Measurements from ENCODE around the gene TMEM233. TPM values are rescaled to one million over a fixed set of nuclear protein-coding genes. Genes with fewer than 3 reads are reported as not detected.

Gene TMEM233
- total RNA-seq, 1 donor from 2014 or later = 7.2 TPM

DNA sequence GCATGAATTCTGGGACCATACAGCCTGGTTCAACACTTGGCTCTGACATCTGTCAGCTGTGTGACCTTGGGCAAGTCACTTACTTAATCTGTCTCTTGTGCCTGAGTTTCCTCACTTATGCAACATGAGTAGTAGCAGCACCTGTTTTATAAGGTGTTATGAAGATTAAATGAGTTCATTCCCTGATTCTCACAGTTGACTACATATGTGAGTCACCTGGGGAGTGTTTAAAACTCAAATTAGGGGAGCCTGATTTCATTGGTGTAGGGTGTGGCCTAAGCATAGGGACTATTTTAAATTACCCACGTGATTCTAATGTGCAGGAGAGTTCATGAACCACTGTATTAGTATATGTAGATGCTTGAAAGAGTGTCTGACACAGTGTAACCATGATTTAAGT is 36.7 kb upstream of the TMEM233 start:
- H3K27ac Mint-ChIP-seq (ENCODE audit: unreplicated experiment) = no peak overlapping the region
- peaks cover 5% of the 10 kb centered on the region for H3K4me1 Mint-ChIP-seq (ENCODE audit: unreplicated experiment)
- no peaks in the 10 kb centered on the region for H3K9me3 Mint-ChIP-seq (ENCODE audit: unreplicated experiment)
- no peaks in the 10 kb centered on the region for H3K27me3 Mint-ChIP-seq (ENCODE audit: unreplicated experiment)
- no peaks in the 10 kb centered on the region for H3K36me3 Mint-ChIP-seq (ENCODE audit: low read depth, unreplicated experiment)
- H3K4me3 Mint-ChIP-seq (ENCODE audit: unreplicated experiment) = no peak overlapping the region
- TF ChIP-seq, protein P1, sequence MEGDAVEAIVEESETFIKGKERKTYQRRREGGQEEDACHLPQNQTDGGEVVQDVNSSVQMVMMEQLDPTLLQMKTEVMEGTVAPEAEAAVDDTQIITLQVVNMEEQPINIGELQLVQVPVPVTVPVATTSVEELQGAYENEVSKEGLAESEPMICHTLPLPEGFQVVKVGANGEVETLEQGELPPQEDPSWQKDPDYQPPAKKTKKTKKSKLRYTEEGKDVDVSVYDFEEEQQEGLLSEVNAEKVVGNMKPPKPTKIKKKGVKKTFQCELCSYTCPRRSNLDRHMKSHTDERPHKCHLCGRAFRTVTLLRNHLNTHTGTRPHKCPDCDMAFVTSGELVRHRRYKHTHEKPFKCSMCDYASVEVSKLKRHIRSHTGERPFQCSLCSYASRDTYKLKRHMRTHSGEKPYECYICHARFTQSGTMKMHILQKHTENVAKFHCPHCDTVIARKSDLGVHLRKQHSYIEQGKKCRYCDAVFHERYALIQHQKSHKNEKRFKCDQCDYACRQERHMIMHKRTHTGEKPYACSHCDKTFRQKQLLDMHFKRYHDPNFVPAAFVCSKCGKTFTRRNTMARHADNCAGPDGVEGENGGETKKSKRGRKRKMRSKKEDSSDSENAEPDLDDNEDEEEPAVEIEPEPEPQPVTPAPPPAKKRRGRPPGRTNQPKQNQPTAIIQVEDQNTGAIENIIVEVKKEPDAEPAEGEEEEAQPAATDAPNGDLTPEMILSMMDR (IDR thresholded peaks at IDR 0.05; ENCODE audit: unreplicated experiment) = no peak
- no peak for DNase-seq (ENCODE audit: low spot score)

DNA sequence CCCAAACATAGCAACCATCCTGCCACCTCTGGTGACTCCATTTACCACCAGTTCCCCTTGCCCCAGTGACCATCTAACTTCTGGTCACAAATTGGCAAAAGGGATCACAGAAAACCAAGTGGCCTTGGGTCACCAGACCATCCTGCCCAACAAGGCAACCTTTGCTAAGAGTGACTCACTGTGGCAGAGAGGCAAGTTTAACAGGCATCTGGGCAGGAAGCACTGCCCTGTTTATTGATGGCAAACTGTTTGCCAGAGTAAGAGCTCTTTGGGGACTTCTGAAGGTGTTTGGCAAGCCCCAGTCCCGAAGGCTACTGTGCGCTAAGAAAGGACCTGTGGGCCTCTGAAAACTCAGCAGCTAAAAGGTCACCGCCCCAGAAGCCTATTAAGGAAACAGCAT is 28.2 kb upstream of the TMEM233 start:
- H3K9me3 Mint-ChIP-seq (ENCODE audit: unreplicated experiment) = no peaks in the 10 kb centered on the region
- H3K27ac Mint-ChIP-seq (ENCODE audit: unreplicated experiment) = no peak overlapping the region
- no peaks in the 10 kb centered on the region for H3K27me3 Mint-ChIP-seq (ENCODE audit: unreplicated experiment)
- no peak for DNase-seq (ENCODE audit: low spot score)
- TF ChIP-seq, protein P1 (IDR thresholded peaks at IDR 0.05; ENCODE audit: unreplicated experiment) = no peak
- no peak overlapping the region for H3K4me3 Mint-ChIP-seq (ENCODE audit: unreplicated experiment)
- peaks cover 5% of the 10 kb centered on the region for H3K4me1 Mint-ChIP-seq (ENCODE audit: unreplicated experiment)
- H3K36me3 Mint-ChIP-seq (ENCODE audit: low read depth, unreplicated experiment) = peaks cover 4% of the 10 kb centered on the region

DNA sequence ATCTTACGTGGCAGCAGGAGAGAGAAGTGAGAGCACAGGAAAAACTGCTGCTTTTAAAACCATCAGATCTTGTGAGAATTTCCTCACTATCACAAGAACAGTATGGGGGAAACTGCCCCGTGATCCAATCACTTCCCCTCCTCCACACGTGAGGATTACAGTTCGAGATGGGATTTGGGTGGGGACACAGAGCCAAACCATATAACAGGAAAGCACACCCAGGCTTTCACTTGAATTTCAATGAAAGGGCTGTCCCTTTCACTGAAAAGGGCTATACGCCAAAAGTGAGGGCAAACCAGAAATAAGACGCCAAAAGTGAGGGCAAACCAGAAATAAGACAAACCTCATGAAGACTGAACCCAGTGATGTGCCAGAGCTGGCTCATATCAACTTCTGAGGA is 22.8 kb upstream of the TMEM233 start:
- Mint-ChIP-seq H3K27ac (ENCODE audit: unreplicated experiment) (no peak overlapping the region), H3K36me3 (ENCODE audit: low read depth, unreplicated experiment) (peaks cover 21% of the 10 kb centered on the region), H3K4me3 (ENCODE audit: unreplicated experiment) (no peak overlapping the region), H3K4me1 (ENCODE audit: unreplicated experiment) (peaks cover 4% of the 10 kb centered on the region), H3K9me3 (ENCODE audit: unreplicated experiment) (no peaks in the 10 kb centered on the region), H3K27me3 (ENCODE audit: unreplicated experiment) (peaks cover 2% of the 10 kb centered on the region)
- TF ChIP-seq, protein P1 (IDR thresholded peaks at IDR 0.05; ENCODE audit: unreplicated experiment) = no peak
- no peak for DNase-seq (ENCODE audit: low spot score)

DNA sequence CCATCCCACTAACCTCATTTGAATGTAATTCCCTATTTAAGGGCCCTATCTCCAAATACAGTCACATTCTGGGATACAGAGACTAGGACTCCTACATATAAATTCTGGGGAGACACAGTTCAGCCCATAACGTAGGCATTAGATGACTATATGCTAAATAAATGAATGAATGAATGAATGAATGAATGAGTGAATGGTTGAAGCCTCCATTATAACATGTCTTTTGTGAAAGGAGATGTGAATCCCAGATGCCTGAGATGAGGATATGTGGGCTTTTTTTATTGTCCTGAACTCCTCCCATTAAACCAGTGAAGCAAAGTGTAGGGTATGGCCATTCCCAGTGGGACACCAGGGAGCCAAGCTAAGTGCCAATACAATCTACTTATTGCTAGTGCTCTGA is 20.5 kb upstream of the TMEM233 start:
- no peak overlapping the region for H3K27ac Mint-ChIP-seq (ENCODE audit: unreplicated experiment)

DNA sequence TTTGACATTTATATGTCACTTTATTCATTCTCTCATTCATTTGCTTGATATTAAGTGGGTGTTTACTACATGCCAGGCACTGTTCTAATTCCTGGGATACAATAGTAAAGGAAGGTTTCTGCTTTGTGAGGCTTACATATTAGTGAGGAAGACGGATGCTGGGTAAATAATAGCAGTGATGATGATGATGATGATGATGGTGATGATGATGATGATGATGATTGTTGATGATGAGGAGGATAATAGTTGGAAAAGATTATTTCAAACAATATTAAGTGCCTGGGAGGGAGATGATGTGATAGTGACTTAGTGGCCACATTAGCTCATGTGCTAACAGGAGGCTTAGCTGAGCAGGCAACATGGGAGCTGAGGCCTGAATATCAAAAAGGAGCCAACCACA is 19.3 kb upstream of the TMEM233 start:
- TF ChIP-seq, protein P1 (IDR thresholded peaks at IDR 0.05; ENCODE audit: unreplicated experiment) = no peak
- no peaks in the 10 kb centered on the region for H3K9me3 Mint-ChIP-seq (ENCODE audit: unreplicated experiment)
- H3K4me1 Mint-ChIP-seq (ENCODE audit: unreplicated experiment) = peaks cover 9% of the 10 kb centered on the region
- no peak for DNase-seq (ENCODE audit: low spot score)
- H3K36me3 Mint-ChIP-seq (ENCODE audit: low read depth, unreplicated experiment) = peaks cover 17% of the 10 kb centered on the region
- H3K27me3 Mint-ChIP-seq (ENCODE audit: unreplicated experiment) = peaks cover 2% of the 10 kb centered on the region
- no peak overlapping the region for H3K27ac Mint-ChIP-seq (ENCODE audit: unreplicated experiment)
- no peak overlapping the region for H3K4me3 Mint-ChIP-seq (ENCODE audit: unreplicated experiment)

More for the DNA sequence above, 20.5 kb upstream of the TMEM233 start:
- Mint-ChIP-seq H3K36me3 (ENCODE audit: low read depth, unreplicated experiment) (peaks cover 17% of the 10 kb centered on the region), H3K4me3 (ENCODE audit: unreplicated experiment) (no peak overlapping the region), H3K9me3 (ENCODE audit: unreplicated experiment) (no peaks in the 10 kb centered on the region), H3K27me3 (ENCODE audit: unreplicated experiment) (peaks cover 2% of the 10 kb centered on the region), H3K4me1 (ENCODE audit: unreplicated experiment) (peaks cover 9% of the 10 kb centered on the region)
- no peak for DNase-seq (ENCODE audit: low spot score)
- TF ChIP-seq, protein P1 (IDR thresholded peaks at IDR 0.05; ENCODE audit: unreplicated experiment) = no peak
